Panc1 (cell line): ENCODE measurements around the gene BCL2L12. TPM values are rescaled to one million over a fixed set of nuclear protein-coding genes. Genes with fewer than 3 reads are reported as not detected.

Source experiments
- ATAC-seq: fragments of 200-7000 bp; cut with Tn5 transposase; 2 replicates; pipeline ENCODE4 v1.9.1; 2020; ENCODE audit warnings: mild to moderate bottlenecking, moderate library complexity
- BruUV-seq: library from RNA; stranded (reverse); fragments of 400-500 nt; replicated peaks from 2 replicates; lab custom pipeline; 2021; lab: Mats Ljungman, UMichigan
- CTCF ChIA-PET: fragments of 300-600 bp; sonication (Branson Sonifier 250); formaldehyde crosslinking; loops from one replicate; lab custom pipeline; 2022; ENCODE audit warnings: antibody characterized with exemption; lab: Charles Lee
- POLR2A ChIA-PET: fragments of 300-600 bp; sonication (Branson Sonifier 250); formaldehyde crosslinking; loops from one replicate; lab custom pipeline; 2022; ENCODE audit warnings: antibody characterized with exemption; lab: Charles Lee
- DNase-seq: peaks from one replicate; pipeline ENCODE4 v3.0.0-alpha.2; 2010; ENCODE audit warnings: low read depth, low spot score
- H3K27ac ChIP-seq: 2 replicates; pipeline ENCODE4 v1.5.1; 2011; ENCODE audit warnings: mild to moderate bottlenecking, low read length, inconsistent platforms
- H3K27me3 ChIP-seq: fragments of 200-500 bp; sonication (Bioruptor generic); 2 replicates; pipeline ENCODE4 v1.6.0; 2014; ENCODE audit warnings: low read length, inconsistent platforms; ENCODE audit not compliant: control insufficient read depth, insufficient read depth
- H3K36me3 ChIP-seq: fragments of 200-500 bp; sonication (Bioruptor generic); 2 replicates; pipeline ENCODE4 v1.5.1; 2014; ENCODE audit warnings: inconsistent platforms, mild to moderate bottlenecking, low read length, moderate library complexity; ENCODE audit not compliant: control insufficient read depth, insufficient read depth
- H3K4me1 ChIP-seq: 2 replicates; pipeline ENCODE4 v1.5.1; 2011; ENCODE audit warnings: inconsistent platforms, mild to moderate bottlenecking, low read length, moderate library complexity; ENCODE audit not compliant: control insufficient read depth, insufficient read depth
- H3K4me3 ChIP-seq, 2 experiments: 2 replicates each; pipeline ENCODE4 v1.5.1; 2011 to 2012; ENCODE audit warnings: low read depth in 2 of 2, low read length in 2 of 2, mild to moderate bottlenecking in 2 of 2, inconsistent platforms in 1 of 2, moderate library complexity in 1 of 2
- H3K9me3 ChIP-seq: fragments of 200-500 bp; sonication (Bioruptor generic); 2 replicates; pipeline ENCODE4 v1.5.1; 2014; ENCODE audit warnings: low read depth, mild to moderate bottlenecking, inconsistent platforms, low read length, moderate library complexity; ENCODE audit not compliant: control insufficient read depth, insufficient read depth
- CTCF ChIP-seq: fragments of 450-650 bp; IDR thresholded peaks from 2 replicates; pipeline ENCODE4 v1.5.1; 2017; ENCODE audit warnings: mild to moderate bottlenecking
- POLR2AphosphoS5 ChIP-seq: IDR thresholded peaks from 2 replicates; pipeline ENCODE4 v1.6.1; 2012; ENCODE audit warnings: mild to moderate bottlenecking, low read depth, low read length, moderate library complexity
- REST ChIP-seq, 2 experiments: IDR thresholded peaks; 2 replicates each; pipeline ENCODE4 v1.6.1; 2011 to 2012; ENCODE audit warnings: low read depth in 2 of 2, control low read depth in 1 of 2, low read length in 1 of 2, mild to moderate bottlenecking in 1 of 2, moderate library complexity in 1 of 2; ENCODE audit not compliant: insufficient read depth in 1 of 2
- SIN3A ChIP-seq: IDR thresholded peaks from 2 replicates; pipeline ENCODE4 v1.6.1; 2012; ENCODE audit warnings: low read depth, mild to moderate bottlenecking, low read length, moderate library complexity, borderline replicate concordance; ENCODE audit not compliant: insufficient read depth
- TCF7L2 ChIP-seq: IDR thresholded peaks from 2 replicates; pipeline ENCODE4 v1.6.1; 2011; ENCODE audit warnings: mild to moderate bottlenecking, low read depth, low read length, inconsistent platforms
- in situ Hi-C: cut with HindIII; loops from 2 replicates; pipeline ENCODE4 v1.10.0; 2016; ENCODE audit warnings: low sequenced_read_pairs, low pct_unique_long_range_greater_than_20kb
- intact Hi-C: fragments of 100-400 bp; cut with micrococcal nuclease; formaldehyde crosslinking; loops from one replicate; pipeline ENCODE4 v1.10.0; 2022; ENCODE audit not compliant: unreplicated experiment
- total RNA-seq: library from RNA; stranded (reverse); gene quantifications from one replicate; pipeline ENCODE4 v1.2.1, GENCODE V29; 2021; ENCODE audit not compliant: unreplicated experiment

Gene BCL2L12
- total RNA-seq, 1 experiment from 2014 or later, result 69.6 TPM

GRCh38 chr19:49636233-49636932, 29.4 kb upstream of the BCL2L12 start:
- no peaks in the 10 kb centered on the region for H3K27me3 ChIP-seq
- DNase-seq (no peak), ATAC-seq (no peak)
- H3K4me3 ChIP-seq, result no peak overlapping the region
- in situ Hi-C loops, result no loop called here
- no peaks in the 10 kb centered on the region for H3K9me3 ChIP-seq
- no peaks in the 10 kb centered on the region for H3K36me3 ChIP-seq
- peak overlapping the region; percentile 18; the same call in 1 of the 2 replicates for H3K27ac ChIP-seq
- peaks cover 3% of the 10 kb centered on the region; the same call in 1 of the 2 replicates for H3K4me1 ChIP-seq
- ChIA-PET POLR2A (interaction anchor here (0.5 kb wide), 1 partner anchor 43 kb away, joined by 4 read pairs; no protein-coding TSS in a partner anchor), CTCF (no interaction called here)
- intact Hi-C loops, result no loop called here
- BruUV-seq, result no TSS peak
- TF ChIP-seq SIN3A, result no peak
- no peak for TF ChIP-seq REST (IDR thresholded peaks at IDR 0.05; ENCODE audit: insufficient read depth in 1 of 2, low read depth in 2 of 2, low read length in 1 of 2)
- no peak for TF ChIP-seq TCF7L2
- no peak for TF ChIP-seq POLR2AphosphoS5
- no peak for TF ChIP-seq CTCF

GRCh38 chr19:49637821-49638738, 27.7 kb upstream of the BCL2L12 start:
- ATAC-seq, result peak; percentile 55

More at GRCh38 chr19:49637821-49638738, 27.7 kb upstream of the BCL2L12 start:
- H3K27ac ChIP-seq, result peak overlapping the region; percentile 93
- peaks cover 8% of the 10 kb centered on the region for H3K4me1 ChIP-seq
- H3K36me3 ChIP-seq, result peaks cover 4% of the 10 kb centered on the region; the same call in 1 of the 2 replicates
- in situ Hi-C loops (no loop called here), intact Hi-C loops (no loop called here)
- CTCF ChIA-PET, result no interaction called here
- no peak for DNase-seq
- H3K9me3 ChIP-seq, result no peaks in the 10 kb centered on the region
- POLR2A ChIA-PET, result interaction anchor here (0.7 kb wide), 1 partner anchor 129 kb away, joined by 7 read pairs; no protein-coding TSS in a partner anchor
- no TSS peak for BruUV-seq
- no peaks in the 10 kb centered on the region for H3K27me3 ChIP-seq
- peak overlapping the region; percentile 48 to 80 for H3K4me3 ChIP-seq
- TF ChIP-seq SIN3A (no peak), TCF7L2 (no peak), REST (IDR thresholded peaks at IDR 0.05; ENCODE audit: insufficient read depth in 1 of 2, low read depth in 2 of 2, low read length in 1 of 2) (no peak), CTCF (no peak), POLR2AphosphoS5 (no peak)
